Breast epithelium (tissue), 3 donors: ENCODE results near the gene ROPN1L.

Experiments
- CTCF ChIP-seq, 3 donors: fragments of 450-650 bp; IDR thresholded peaks; one replicate each; pipeline ENCODE4 v1.5.1; 2016 to 2017; ENCODE audit warnings: antibody characterized with exemption in 3 of 3, mild to moderate bottlenecking in 3 of 3, moderate library complexity in 3 of 3
- POLR2A ChIP-seq: fragments of 450-650 bp; IDR thresholded peaks from one replicate; pipeline ENCODE4 v1.6.1; 2016; ENCODE audit warnings: antibody characterized with exemption, mild to moderate bottlenecking, moderate library complexity

GRCh38 chr5:10470669-10471068 is 29.0 kb downstream of the ROPN1L start:
- TF ChIP-seq CTCF (IDR thresholded peaks at IDR 0.05) (no peak), POLR2A (no peak)
